HepG2 (cell line): ENCODE measurements around the gene MYCBP2.

Experiments
- AGO1 ChIP-seq: fragments of 200-400 bp; formaldehyde crosslinking; IDR thresholded peaks from 2 replicates; pipeline ENCODE4 v1.6.1; 2017; ENCODE audit warnings: mild to moderate bottlenecking, low read depth, low read length, moderate library complexity; ENCODE audit not compliant: poor library complexity, severe bottlenecking
- CEBPB ChIP-seq: IDR thresholded peaks from 2 replicates; pipeline ENCODE4 v1.6.1; 2011; ENCODE audit warnings: low read depth, low read length, improper control_type of control experiment, borderline replicate concordance
- HNF4G ChIP-seq, 2 experiments: sonication (generic) in 1 of 2; formaldehyde crosslinking in 1 of 2; IDR thresholded peaks; 2 replicates each; pipeline versions ENCODE4 v1.4.0 to v1.6.1; 2011 to 2020; ENCODE audit warnings: borderline replicate concordance in 2 of 2, low read depth in 2 of 2, mild to moderate bottlenecking in 2 of 2, low read length in 1 of 2, missing genetic modification reagents in 1 of 2, moderate library complexity in 1 of 2
- POLR2A ChIP-seq, 2 experiments: IDR thresholded peaks; 2 replicates each; pipeline ENCODE4 v1.6.1; 2011; ENCODE audit warnings: low read depth in 2 of 2, low read length in 2 of 2, mild to moderate bottlenecking in 1 of 2, moderate library complexity in 1 of 2; ENCODE audit not compliant: insufficient read depth in 1 of 2
- POLR2AphosphoS5 ChIP-seq: IDR thresholded peaks from 2 replicates; pipeline ENCODE4 v1.6.1; 2012; ENCODE audit warnings: low read depth, low read length
- ZNF121 ChIP-seq: sonication (generic); formaldehyde crosslinking; IDR thresholded peaks from 2 replicates; pipeline ENCODE4 v1.5.0; 2020; ENCODE audit warnings: mild to moderate bottlenecking, missing genetic modification reagents
- TF ChIP-seq, protein P1 (sequence below): sonication (generic); formaldehyde crosslinking; IDR thresholded peaks from 2 replicates; pipeline ENCODE4 v1.5.0; 2020; ENCODE audit warnings: mild to moderate bottlenecking, missing genetic modification reagents, moderate library complexity

DNA sequence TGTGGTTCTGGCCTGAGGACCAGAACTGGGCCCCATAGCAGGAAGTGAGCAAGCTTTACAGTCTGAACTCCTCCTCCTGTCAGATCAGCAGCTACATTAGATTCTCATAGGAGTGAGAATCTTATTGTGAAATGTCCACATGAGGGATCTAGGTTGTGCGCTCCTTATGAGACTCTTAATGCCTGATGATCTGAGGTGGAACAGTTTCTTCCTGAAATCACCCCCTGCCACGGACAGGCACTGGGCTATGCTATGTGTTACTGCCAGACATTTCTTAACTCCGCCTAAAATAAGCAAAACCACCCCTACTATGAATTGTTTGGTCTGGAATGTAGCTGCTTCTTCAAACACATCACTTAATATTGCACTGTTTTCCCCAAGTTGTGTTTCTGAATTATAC lies 304.6 kb downstream of the MYCBP2 start:
- TF ChIP-seq CEBPB (no peak), POLR2A (IDR thresholded peaks at IDR 0.05; ENCODE audit: insufficient read depth in 1 of 2, low read depth in 2 of 2, low read length in 2 of 2) (no peak), ZNF121 (CRISPR knock-in tag) (no peak), HNF4G (IDR thresholded peaks at IDR 0.05; ENCODE audit: borderline replicate concordance, low read depth, low read length) (no peak), HNF4G (CRISPR knock-in tag; IDR thresholded peaks at IDR 0.05; ENCODE audit: borderline replicate concordance, low read depth) (no peak), AGO1 (no peak), POLR2AphosphoS5 (no peak)
- TF ChIP-seq, protein P1, sequence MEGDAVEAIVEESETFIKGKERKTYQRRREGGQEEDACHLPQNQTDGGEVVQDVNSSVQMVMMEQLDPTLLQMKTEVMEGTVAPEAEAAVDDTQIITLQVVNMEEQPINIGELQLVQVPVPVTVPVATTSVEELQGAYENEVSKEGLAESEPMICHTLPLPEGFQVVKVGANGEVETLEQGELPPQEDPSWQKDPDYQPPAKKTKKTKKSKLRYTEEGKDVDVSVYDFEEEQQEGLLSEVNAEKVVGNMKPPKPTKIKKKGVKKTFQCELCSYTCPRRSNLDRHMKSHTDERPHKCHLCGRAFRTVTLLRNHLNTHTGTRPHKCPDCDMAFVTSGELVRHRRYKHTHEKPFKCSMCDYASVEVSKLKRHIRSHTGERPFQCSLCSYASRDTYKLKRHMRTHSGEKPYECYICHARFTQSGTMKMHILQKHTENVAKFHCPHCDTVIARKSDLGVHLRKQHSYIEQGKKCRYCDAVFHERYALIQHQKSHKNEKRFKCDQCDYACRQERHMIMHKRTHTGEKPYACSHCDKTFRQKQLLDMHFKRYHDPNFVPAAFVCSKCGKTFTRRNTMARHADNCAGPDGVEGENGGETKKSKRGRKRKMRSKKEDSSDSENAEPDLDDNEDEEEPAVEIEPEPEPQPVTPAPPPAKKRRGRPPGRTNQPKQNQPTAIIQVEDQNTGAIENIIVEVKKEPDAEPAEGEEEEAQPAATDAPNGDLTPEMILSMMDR = no peak
